GM10248 (cell line): ENCODE results near the gene NPNT.

Experiments used
- CTCF ChIA-PET: fragments of 300-600 bp; sonication (Branson Sonifier 250); formaldehyde crosslinking; extraction: SDS; loops from one replicate; lab custom pipeline; 2021; ENCODE audit warnings: antibody characterized with exemption; lab: Yijun Ruan, JAX
- POLR2A ChIA-PET: fragments of 350-650 bp; sonication (Branson Sonifier 250); formaldehyde crosslinking; extraction: SDS; loops from one replicate; lab custom pipeline; 2020; ENCODE audit warnings: antibody characterized with exemption; lab: Yijun Ruan, JAX
- DNase-seq: peaks from one replicate; pipeline ENCODE4 v3.0.0; 2012; ENCODE audit errors: extremely low spot score
- CTCF ChIP-seq: IDR thresholded peaks from 2 replicates; pipeline ENCODE4 v1.5.1; 2012; ENCODE audit warnings: mild to moderate bottlenecking, low read depth; ENCODE audit errors: extremely low read depth, missing control alignments, control extremely low read depth

Gene NPNT

GRCh38 chr4:105971036-105971435, 75.8 kb downstream of the NPNT start:
- POLR2A ChIA-PET, result no interaction called here
- no peak for TF ChIP-seq CTCF
- CTCF ChIA-PET, result no interaction called here
- DNase-seq, result no peak

GRCh38 chr4:105972946-105973621, 77.8 kb downstream of the NPNT start:
- CTCF ChIA-PET, result no interaction called here
- DNase-seq, result no peak
- TF ChIP-seq CTCF, result no peak
- POLR2A ChIA-PET, result no interaction called here

DNA sequence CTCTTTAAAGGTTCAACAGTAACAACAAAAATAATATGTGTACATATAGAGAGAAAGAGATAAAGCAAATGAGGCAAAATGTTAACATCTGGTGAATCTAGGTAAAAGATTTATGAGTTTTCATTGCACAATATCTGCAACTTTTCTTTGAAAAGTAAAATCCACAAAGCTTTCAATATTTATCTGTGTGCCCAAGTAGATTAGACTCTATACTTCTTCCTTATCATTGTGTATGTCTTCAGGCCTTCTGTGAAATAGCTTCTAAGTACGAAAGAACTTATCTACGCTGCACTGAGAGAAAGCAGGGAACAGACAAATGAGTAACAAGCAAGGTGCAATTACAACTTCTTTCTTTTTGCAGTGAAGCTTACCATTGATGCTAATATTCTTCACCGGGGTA, 81.6 kb downstream of the NPNT start:
- ChIA-PET CTCF (interaction anchor here (1.6 to 2.3 kb wide), 2 partner anchors 13 to 17 kb away, joined by 3 to 9 read pairs; no protein-coding TSS in a partner anchor), POLR2A (no interaction called here)
- no peak for TF ChIP-seq CTCF
- no peak for DNase-seq

DNA sequence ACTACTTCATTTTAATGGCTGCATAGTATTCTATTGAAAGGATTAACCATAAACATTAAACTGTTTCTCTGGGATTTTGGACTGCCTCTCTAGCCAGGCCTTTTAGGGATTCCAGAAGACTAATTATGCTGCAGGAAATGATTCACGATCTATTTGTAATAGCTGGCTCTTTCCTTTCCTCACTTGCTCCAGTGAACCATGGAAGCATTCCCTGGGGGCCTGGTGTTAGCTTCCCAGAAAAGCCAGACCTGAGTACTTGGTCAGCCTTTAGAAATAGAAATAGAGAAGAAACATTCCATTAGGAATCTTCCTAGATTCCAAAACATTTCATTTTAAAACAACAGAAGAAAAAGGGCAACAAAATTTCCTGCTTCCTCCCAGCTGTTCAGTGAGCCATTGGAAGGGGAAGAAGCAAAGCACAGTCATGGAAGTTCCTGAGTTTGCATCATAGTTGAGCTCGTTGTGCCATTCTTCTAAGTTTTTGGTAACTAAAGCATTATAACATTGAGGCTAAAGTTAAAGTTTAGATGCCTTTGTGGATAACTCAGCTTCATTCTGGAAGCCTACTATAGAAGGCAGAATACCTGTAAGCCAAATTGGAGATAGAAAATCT, 83.5 kb downstream of the NPNT start:
- no peak for TF ChIP-seq CTCF
- ChIA-PET CTCF (interaction anchor here (0.9 kb wide), 1 partner anchor 16 kb away, joined by 3 read pairs; no protein-coding TSS in a partner anchor), POLR2A (no interaction called here)
- DNase-seq, result no peak

- CTCF ChIA-PET, result interaction anchor here (0.9 to 1.3 kb wide), 2 partner anchors 12 to 17 kb away, joined by 3 read pairs; no protein-coding TSS in a partner anchor
- TF ChIP-seq CTCF, result no peak
- POLR2A ChIA-PET, result no interaction called here
- DNase-seq, result no peak
Observed at GRCh38 chr4:105979506-105979905, 84.2 kb downstream of the NPNT start.

- ChIA-PET POLR2A (no interaction called here), CTCF (no interaction called here)
- no peak for DNase-seq
- TF ChIP-seq CTCF, result no peak
Observed at GRCh38 chr4:105988671-105989070, 93.4 kb downstream of the NPNT start.
